Heart left ventricle (tissue), 16 donors: ENCODE results near the gene RRBP1. TPM values are rescaled to one million over a fixed set of nuclear protein-coding genes. Genes with fewer than 3 reads are reported as not detected.

Source experiments
- ATAC-seq, 4 donors: fragments of 200-7000 bp; cut with Tn5 transposase; one replicate each; pipeline ENCODE4 v1.9.1; 2020 to 2022; ENCODE audit warnings: moderate library complexity in 4 of 4, mild to moderate bottlenecking in 3 of 4, moderate number of reproducible peaks in 1 of 4
- DNase-seq, 5 donors: peaks; one replicate each; pipeline ENCODE4 v3.0.0-alpha.2; 2020
- H3K27ac ChIP-seq, 12 donors: fragments of 200-600 bp; sonication (generic) in 4 of 12; one replicate each; pipeline versions ENCODE4 v1.5.0 to v1.8.0; 2016 to 2022; ENCODE audit warnings: mild to moderate bottlenecking in 2 of 12
- H3K27me3 ChIP-seq, 9 donors: fragments of 200-600 bp; sonication (generic) in 2 of 9; one replicate each; pipeline versions ENCODE4 v1.5.1 to v1.8.0; 2016 to 2022; ENCODE audit warnings: mild to moderate bottlenecking in 3 of 9
- H3K36me3 ChIP-seq, 9 donors: fragments of 200-600 bp; sonication (generic) in 2 of 9; one replicate each; pipeline versions ENCODE4 v1.5.0 to v1.8.0; 2018 to 2022; ENCODE audit warnings: mild to moderate bottlenecking in 2 of 9
- H3K4me1 ChIP-seq, 12 donors: fragments of 200-600 bp; sonication (generic) in 4 of 12; one replicate each; pipeline versions ENCODE4 v1.5.0 to v1.8.0; 2016 to 2022; ENCODE audit warnings: mild to moderate bottlenecking in 3 of 12
- H3K4me3 ChIP-seq, 12 donors: fragments of 200-600 bp; sonication (generic) in 4 of 12; one replicate each; pipeline versions ENCODE4 v1.5.0 to v1.8.0; 2017 to 2022; ENCODE audit warnings: mild to moderate bottlenecking in 9 of 12, moderate library complexity in 4 of 12
- H3K9me3 ChIP-seq, 12 donors: fragments of 200-600 bp; sonication (generic) in 4 of 12; one replicate each; pipeline versions ENCODE4 v1.5.0 to v1.8.0; 2016 to 2022; ENCODE audit warnings: mild to moderate bottlenecking in 1 of 12
- CTCF ChIP-seq, 12 donors: fragments of 200-600 bp; sonication (generic) in 4 of 12; IDR thresholded peaks; one replicate each; pipeline versions ENCODE4 v1.5.0 to v1.8.0; 2018 to 2022; ENCODE audit warnings: antibody characterized with exemption in 12 of 12, mild to moderate bottlenecking in 5 of 12
- POLR2A ChIP-seq, 2 donors: fragments of 450-650 bp; IDR thresholded peaks; one replicate each; pipeline ENCODE4 v1.6.1; 2017; ENCODE audit warnings: antibody characterized with exemption in 2 of 2, mild to moderate bottlenecking in 2 of 2, moderate library complexity in 2 of 2
- WGBS, 4 donors: extraction: QIAGEN DNeasy Blood & Tissue Kit in 2 of 4; methylation state at CpG; one replicate each; pipeline versions ENCODE4 v1.1.5 to v1.1.7; 2013 to 2018; 5-methylcytosine and 5-hydroxymethylcytosine counted together
- intact Hi-C, 10 donors: fragments of 100-400 bp; cut with DNase I; formaldehyde crosslinking; loops; one replicate each; pipeline versions ENCODE4 v1.11.1 to v1.14.2; 2022
- polyA plus RNA-seq, 2 donors: library from polyadenylated mRNA; stranded (reverse); fragments of 200-250 nt; gene quantifications; one replicate each; pipeline ENCODE4 v1.2.3, GENCODE V29; 2013
- total RNA-seq, 9 donors: library from RNA; depleted of rRNA in 2 of 9; stranded (reverse); fragments of >200 nt in 2 of 9; fragmentation: NEBNext Ultra II Directional in 3 of 9; extraction: Animal tissue kit (Norgen Biotek cat#: 25700) in 3 of 9; gene quantifications; one replicate each; pipeline versions ENCODE4 v1.1.0 to v1.2.4, GENCODE V29; 2016 to 2023
- donor health status: ischemic (EF 13 %, LVEDD 7.1; RV severe dilation, severe dysfunction).
- donor health status: healthy with polysubstance abuse.
- donor health status: DM: no; HTN: yes; CAD: no.
- donor health status: DM: no; HTN: no; CAD: no.
- donor health status: ischemic (EF 25% LVEDD 6.9; RV normal size, moderate dysfunction).
- donor health status: ischemic (EF 25% LVEDD 5.7; RV mildly dilated, moderate dysfunction).
- donor health status: healthy.
- donor health status: DM: yes; HTN: yes; CAD: no.
- donor health status: ischemic (EF 35%, LVEDD 5.7; RV mildly dilated, moderate dysfunction).
- donor health status: nonischemic (EF 11% LVEDD 7.7; RV severe dilation, severe dysfunction).
- donor health status: DM: yes; HTN: yes; CAD: no.
- donor health status: PGD.
- donor health status: ischemic (EF 29% LVEDD 5.4; RV normal size, mild dysfunction).
- donor health status: nonischemic (EF 23%, LVEDD 6.1; RV moderate dilation, normal function).

RRBP1 gene
- total and polyA plus RNA-seq, 11 donors = 24.9 to 91.3 (median 40.0) TPM

GRCh38 chr20:17624070-17624469, 58.0 kb downstream of the RRBP1 start:
- peak in 1 of 5 donors; percentile 17 for DNase-seq
- no peaks in the 10 kb centered on the region for H3K9me3 ChIP-seq
- intact Hi-C loops = no loop called here
- H3K27ac ChIP-seq = no peak overlapping the region
- no peak for ATAC-seq
- TF ChIP-seq CTCF (IDR thresholded peaks at IDR 0.05) = no peak
- no peak for TF ChIP-seq POLR2A (IDR thresholded peaks at IDR 0.05)
- H3K36me3 ChIP-seq = peaks cover 0 to 100% (median 97%) of the 10 kb centered on the region in 9 donors
- H3K4me3 ChIP-seq = no peak overlapping the region
- H3K4me1 ChIP-seq = peaks cover 0 to 10% (median 0%) of the 10 kb centered on the region in 12 donors
- H3K27me3 ChIP-seq = no peaks in the 10 kb centered on the region
- WGBS, 4 donors = 93 to 98% (median 95%) methylated on average over 12 of the region's 12 CpGs

- no peak overlapping the region for H3K4me3 ChIP-seq
- intact Hi-C loops = no loop called here
- no peaks in the 10 kb centered on the region for H3K9me3 ChIP-seq
- TF ChIP-seq CTCF (IDR thresholded peaks at IDR 0.05) (no peak), POLR2A (IDR thresholded peaks at IDR 0.05) (no peak)
- no peaks in the 10 kb centered on the region for H3K27me3 ChIP-seq
- peaks cover 0 to 100% (median 96%) of the 10 kb centered on the region in 9 donors for H3K36me3 ChIP-seq
- WGBS, 4 donors = 83 to 95% (median 91%) methylated on average over 2 to 9 of the region's 9 CpGs
- no peak overlapping the region for H3K27ac ChIP-seq
- DNase-seq (peak in 3 of 5 donors; percentile 18 to 54 (median 21)), ATAC-seq (no peak)
- peaks cover 0 to 9% (median 0%) of the 10 kb centered on the region in 12 donors for H3K4me1 ChIP-seq
These were observed 59.1 kb downstream of the RRBP1 start for GRCh38 chr20:17622851-17623508.

GRCh38 chr20:17622086-17622850, 59.8 kb downstream of the RRBP1 start:
- DNase-seq (peak in 1 of 5 donors; percentile 12), ATAC-seq (no peak)
- H3K36me3 ChIP-seq = peaks cover 0 to 100% (median 96%) of the 10 kb centered on the region in 9 donors
- no peak for TF ChIP-seq CTCF (IDR thresholded peaks at IDR 0.05)
- H3K4me3 ChIP-seq = no peak overlapping the region
- H3K27ac ChIP-seq = no peak overlapping the region
- peaks cover 0 to 8% (median 0%) of the 10 kb centered on the region in 12 donors for H3K4me1 ChIP-seq
- no peaks in the 10 kb centered on the region for H3K9me3 ChIP-seq
- 78 to 89% (median 85%) methylated on average over 10 to 11 of the region's 11 CpGs for WGBS, 4 donors
- H3K27me3 ChIP-seq = no peaks in the 10 kb centered on the region
- intact Hi-C loops = no loop called here

- WGBS, 4 donors = 89 to 94% (median 92%) methylated on average over 12 to 24 of the region's 24 CpGs
- H3K36me3 ChIP-seq = peaks cover 0 to 100% (median 93%) of the 10 kb centered on the region in 9 donors
- no peaks in the 10 kb centered on the region for H3K27me3 ChIP-seq
- ATAC-seq (no peak), DNase-seq (peak in 1 of 5 donors; percentile 17)
- H3K27ac ChIP-seq = no peak overlapping the region
- H3K4me3 ChIP-seq = no peak overlapping the region
- H3K9me3 ChIP-seq = no peaks in the 10 kb centered on the region
- H3K4me1 ChIP-seq = peaks cover 0 to 14% (median 0%) of the 10 kb centered on the region in 12 donors
- intact Hi-C loops = no loop called here
- no peak for TF ChIP-seq POLR2A (IDR thresholded peaks at IDR 0.05)
- no peak for TF ChIP-seq CTCF (IDR thresholded peaks at IDR 0.05)
These were observed 60.6 kb downstream of the RRBP1 start for GRCh38 chr20:17621229-17621968.
